HG02870 (cell line): Measurements from ENCODE around the gene KLF6.
"Not testable (repeated sequence)": the region's sequence is repeated elsewhere in the genome, so short reads cannot be mapped to it uniquely, and the experiment has no call there.

Experiments
- ATAC-seq: cut with Tn5 transposase; IDR thresholded peaks from one replicate; pipeline ENCODE4 v1.9.1; 2021; ENCODE audit warnings: mild to moderate bottlenecking, moderate library complexity; ENCODE audit not compliant: unreplicated experiment

KLF6 gene

GRCh38 chr10:3737864-3738263 lies 47.1 kb downstream of the KLF6 start:
- no peak for ATAC-seq

GRCh38 chr10:3735175-3735574 lies 49.8 kb downstream of the KLF6 start:
- no peak for ATAC-seq

- ATAC-seq = no peak
Measured at GRCh38 chr10:3734111-3734510, 50.9 kb downstream of the KLF6 start.

- not testable (repeated sequence) for ATAC-seq
Measured at GRCh38 chr10:3732183-3732582, 52.8 kb downstream of the KLF6 start.

- no peak for ATAC-seq
Measured at GRCh38 chr10:3729397-3729976, 55.5 kb downstream of the KLF6 start.

- ATAC-seq = no peak
Measured at GRCh38 chr10:3728563-3728962, 56.4 kb downstream of the KLF6 start.

GRCh38 chr10:3727268-3727667 lies 57.7 kb downstream of the KLF6 start:
- ATAC-seq = no peak
